ENCODE results near the gene GRK1. TPM values are rescaled to one million over a fixed set of nuclear protein-coding genes. Genes with fewer than 3 reads are reported as not detected.

GRK1 gene
- total RNA-seq, 1 donor from 2014 or later = 0.34 TPM

- Mint-ChIP-seq H3K4me3 (no peak overlapping the region), H3K4me1 (no peaks in the 10 kb centered on the region), H3K27me3 (ENCODE audit: low read depth) (no peaks in the 10 kb centered on the region), H3K9me3 (peaks cover 28% of the 10 kb centered on the region), H3K36me3 (peaks cover 68% of the 10 kb centered on the region), H3K27ac (no peak overlapping the region)
- DNase-seq (ENCODE audit: low spot score in 2 of 2, unreplicated experiment in 2 of 2) = peak in 1 of 2 experiments; percentile 36
- TF ChIP-seq CTCF (IDR thresholded peaks at IDR 0.05; ENCODE audit: unreplicated experiment) = no peak
Observed at GRCh38 chr13:113639616-113640262, 27.3 kb upstream of the GRK1 start.

- Mint-ChIP-seq H3K27ac (no peak overlapping the region), H3K4me3 (no peak overlapping the region), H3K27me3 (ENCODE audit: low read depth) (no peaks in the 10 kb centered on the region), H3K4me1 (no peaks in the 10 kb centered on the region), H3K9me3 (peaks cover 31% of the 10 kb centered on the region), H3K36me3 (peaks cover 59% of the 10 kb centered on the region)
- no peak for TF ChIP-seq CTCF (IDR thresholded peaks at IDR 0.05; ENCODE audit: unreplicated experiment)
- DNase-seq (ENCODE audit: low spot score in 2 of 2, unreplicated experiment in 2 of 2) = no peak
Observed at GRCh38 chr13:113641426-113641825, 25.6 kb upstream of the GRK1 start.

GRCh38 chr13:113642563-113642962 lies 24.5 kb upstream of the GRK1 start:
- Mint-ChIP-seq H3K36me3 (peaks cover 52% of the 10 kb centered on the region), H3K27ac (no peak overlapping the region), H3K9me3 (peaks cover 31% of the 10 kb centered on the region), H3K27me3 (ENCODE audit: low read depth) (no peaks in the 10 kb centered on the region), H3K4me1 (no peaks in the 10 kb centered on the region), H3K4me3 (no peak overlapping the region)
- TF ChIP-seq CTCF (IDR thresholded peaks at IDR 0.05; ENCODE audit: unreplicated experiment) = no peak
- DNase-seq (ENCODE audit: low spot score in 2 of 2, unreplicated experiment in 2 of 2) = no peak

- no peak for DNase-seq (ENCODE audit: low spot score in 2 of 2, unreplicated experiment in 2 of 2)
- Mint-ChIP-seq H3K4me3 (no peak overlapping the region), H3K36me3 (peaks cover 48% of the 10 kb centered on the region), H3K4me1 (no peaks in the 10 kb centered on the region), H3K27ac (no peak overlapping the region), H3K9me3 (peaks cover 31% of the 10 kb centered on the region), H3K27me3 (ENCODE audit: low read depth) (no peaks in the 10 kb centered on the region)
- no peak for TF ChIP-seq CTCF (IDR thresholded peaks at IDR 0.05; ENCODE audit: unreplicated experiment)
Observed at GRCh38 chr13:113643593-113643992, 23.4 kb upstream of the GRK1 start.

- no peak overlapping the region for H3K27ac Mint-ChIP-seq
- peaks cover 31% of the 10 kb centered on the region for H3K9me3 Mint-ChIP-seq
- peaks cover 41% of the 10 kb centered on the region for H3K36me3 Mint-ChIP-seq
- no peak for DNase-seq (ENCODE audit: low spot score in 2 of 2, unreplicated experiment in 2 of 2)
- no peak overlapping the region for H3K4me3 Mint-ChIP-seq
- H3K4me1 Mint-ChIP-seq = no peaks in the 10 kb centered on the region
- H3K27me3 Mint-ChIP-seq (ENCODE audit: low read depth) = no peaks in the 10 kb centered on the region
- TF ChIP-seq CTCF (IDR thresholded peaks at IDR 0.05; ENCODE audit: unreplicated experiment) = no peak
Observed at GRCh38 chr13:113644800-113645199, 22.2 kb upstream of the GRK1 start.
